Measurements from ENCODE around the gene MSTO1. TPM values are rescaled to one million over a fixed set of nuclear protein-coding genes. Genes with fewer than 3 reads are reported as not detected.
A peak's percentile ranks its signal among the peaks of the same experiment; 100 is the strongest.

Gene MSTO1
- total RNA-seq, 2 experiments from 2014 or later = 65.9 to 69.6 TPM

DNA sequence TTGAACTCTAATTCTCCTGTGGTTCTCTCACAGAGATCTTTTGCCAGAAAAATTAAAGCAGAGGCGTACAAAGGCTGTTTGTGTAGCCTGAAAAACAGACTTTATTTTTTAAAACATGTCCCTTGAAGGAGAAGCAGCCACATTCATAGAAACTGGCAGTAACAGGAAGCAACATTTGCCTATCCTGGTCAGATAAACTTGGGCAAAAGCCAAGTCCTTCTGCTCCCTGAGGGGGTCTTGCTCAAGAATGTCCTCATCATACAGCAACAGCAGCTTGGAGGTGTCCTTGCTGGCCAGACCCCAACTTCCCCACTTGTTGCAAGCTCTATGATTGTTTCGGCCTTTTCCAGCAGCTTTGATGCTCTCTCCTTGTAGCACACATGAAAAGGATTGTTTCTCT is 36.3 kb downstream of the MSTO1 start:
- H3K4me1 Mint-ChIP-seq (ENCODE audit: low read depth) = no peaks in the 10 kb centered on the region
- H3K9me3 Mint-ChIP-seq = peaks cover 3% of the 10 kb centered on the region
- ChIA-PET CTCF (no interaction called here), POLR2A (no interaction called here)
- H3K36me3 ChIP-seq (ENCODE audit: insufficient read depth, low read length) = no peaks in the 10 kb centered on the region
- no peaks in the 10 kb centered on the region for H3K4me1 ChIP-seq (ENCODE audit: insufficient read depth, low read length)
- H3K9me3 ChIP-seq (ENCODE audit: control insufficient read depth in 1 of 2, insufficient read depth in 1 of 2, low read length in 2 of 2) = peaks cover 0 to 9% of the 10 kb centered on the region in 2 experiments
- H3K27me3 Mint-ChIP-seq = peaks cover 5% of the 10 kb centered on the region
- H3K27ac ChIP-seq (ENCODE audit: low read depth in 1 of 2, low read length in 2 of 2) = no peak overlapping the region
- intact Hi-C loops (cut with DNase I, micrococcal nuclease) = no loop called here
- TF ChIP-seq, protein P1, sequence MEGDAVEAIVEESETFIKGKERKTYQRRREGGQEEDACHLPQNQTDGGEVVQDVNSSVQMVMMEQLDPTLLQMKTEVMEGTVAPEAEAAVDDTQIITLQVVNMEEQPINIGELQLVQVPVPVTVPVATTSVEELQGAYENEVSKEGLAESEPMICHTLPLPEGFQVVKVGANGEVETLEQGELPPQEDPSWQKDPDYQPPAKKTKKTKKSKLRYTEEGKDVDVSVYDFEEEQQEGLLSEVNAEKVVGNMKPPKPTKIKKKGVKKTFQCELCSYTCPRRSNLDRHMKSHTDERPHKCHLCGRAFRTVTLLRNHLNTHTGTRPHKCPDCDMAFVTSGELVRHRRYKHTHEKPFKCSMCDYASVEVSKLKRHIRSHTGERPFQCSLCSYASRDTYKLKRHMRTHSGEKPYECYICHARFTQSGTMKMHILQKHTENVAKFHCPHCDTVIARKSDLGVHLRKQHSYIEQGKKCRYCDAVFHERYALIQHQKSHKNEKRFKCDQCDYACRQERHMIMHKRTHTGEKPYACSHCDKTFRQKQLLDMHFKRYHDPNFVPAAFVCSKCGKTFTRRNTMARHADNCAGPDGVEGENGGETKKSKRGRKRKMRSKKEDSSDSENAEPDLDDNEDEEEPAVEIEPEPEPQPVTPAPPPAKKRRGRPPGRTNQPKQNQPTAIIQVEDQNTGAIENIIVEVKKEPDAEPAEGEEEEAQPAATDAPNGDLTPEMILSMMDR (IDR thresholded peaks at IDR 0.05) = no peak
- no peaks in the 10 kb centered on the region for H3K36me3 Mint-ChIP-seq (ENCODE audit: low read depth)
- no peak for DNase-seq
- peaks cover 0 to 4% of the 10 kb centered on the region in 2 experiments for H3K27me3 ChIP-seq (ENCODE audit: control insufficient read depth in 1 of 2, insufficient read depth in 2 of 2, low read length in 2 of 2)
- H3K27ac Mint-ChIP-seq = no peak overlapping the region
- no peak for ATAC-seq (ENCODE audit: poor library complexity)
- no peak overlapping the region for H3K4me3 ChIP-seq (ENCODE audit: low read length)
- H3K4me3 Mint-ChIP-seq = no peak overlapping the region

DNA sequence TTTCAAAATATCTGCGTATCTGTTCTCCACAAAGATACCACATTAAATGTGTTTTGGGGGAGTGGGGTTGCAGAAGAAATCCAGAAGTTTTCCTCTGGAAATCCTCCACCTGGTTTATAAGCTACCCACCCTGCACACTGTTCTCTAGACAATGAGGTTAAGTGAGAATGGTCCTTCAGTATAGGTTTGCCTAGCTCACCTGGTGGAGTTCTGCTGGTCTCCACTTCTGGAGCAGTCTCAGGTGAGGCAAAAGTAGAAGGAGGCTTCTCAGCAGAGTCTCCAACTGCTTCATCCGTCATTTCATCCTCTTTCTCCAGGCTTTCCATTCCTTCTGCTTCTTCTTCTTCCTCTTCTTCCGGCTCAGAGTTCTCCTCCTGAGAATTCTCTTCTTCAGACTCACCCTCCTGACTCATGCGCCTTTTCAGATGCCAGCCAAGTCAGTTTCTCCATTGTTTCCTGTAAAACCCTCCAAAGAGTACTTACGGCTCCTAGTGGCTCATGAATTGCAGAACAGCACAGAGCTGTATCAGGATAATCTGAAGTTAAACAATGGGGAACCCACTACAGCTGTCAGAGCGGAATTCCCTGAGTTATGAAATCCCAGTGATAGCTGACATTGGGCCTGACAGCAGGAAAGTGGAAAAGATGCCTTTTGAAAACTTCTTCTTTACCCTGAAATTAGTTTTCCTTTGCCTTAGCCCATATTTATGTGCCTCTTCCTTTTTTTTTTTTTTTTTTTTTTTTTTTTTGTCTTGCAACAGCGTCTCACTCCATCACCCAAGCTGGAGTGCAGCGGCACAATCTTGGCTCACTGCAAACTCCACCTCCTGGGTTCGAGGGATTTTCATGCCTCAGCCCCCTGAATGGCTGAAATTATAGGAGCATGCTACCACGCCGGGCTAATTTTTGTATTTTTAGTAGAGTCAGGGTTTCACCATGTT is 38.5 kb downstream of the MSTO1 start:
- H3K4me3 Mint-ChIP-seq = no peak overlapping the region
- DNase-seq (peak in 2 of 14 experiments; percentile 65 to 69), ATAC-seq (ENCODE audit: poor library complexity) (no peak)
- peaks cover 5% of the 10 kb centered on the region for H3K27me3 Mint-ChIP-seq
- CTCF ChIA-PET = no interaction called here
- H3K27me3 ChIP-seq (ENCODE audit: control insufficient read depth in 1 of 2, insufficient read depth in 2 of 2, low read length in 2 of 2) = no peaks in the 10 kb centered on the region
- H3K4me1 ChIP-seq (ENCODE audit: insufficient read depth, low read length) = no peaks in the 10 kb centered on the region
- H3K9me3 Mint-ChIP-seq = no peaks in the 10 kb centered on the region
- POLR2A ChIA-PET = no interaction called here
- no peaks in the 10 kb centered on the region for H3K36me3 ChIP-seq (ENCODE audit: insufficient read depth, low read length)
- H3K9me3 ChIP-seq (ENCODE audit: control insufficient read depth in 1 of 2, insufficient read depth in 1 of 2, low read length in 2 of 2) = peaks cover 0 to 4% of the 10 kb centered on the region in 2 experiments
- no peak overlapping the region for H3K27ac ChIP-seq (ENCODE audit: low read depth in 1 of 2, low read length in 2 of 2)
- no peaks in the 10 kb centered on the region for H3K4me1 Mint-ChIP-seq (ENCODE audit: low read depth)
- TF ChIP-seq, protein P1 (IDR thresholded peaks at IDR 0.05) = no peak
- H3K27ac Mint-ChIP-seq = no peak overlapping the region
- intact Hi-C loops (cut with DNase I, micrococcal nuclease) = no loop called here
- H3K36me3 Mint-ChIP-seq (ENCODE audit: low read depth) = no peaks in the 10 kb centered on the region
- H3K4me3 ChIP-seq (ENCODE audit: low read length) = no peak overlapping the region

DNA sequence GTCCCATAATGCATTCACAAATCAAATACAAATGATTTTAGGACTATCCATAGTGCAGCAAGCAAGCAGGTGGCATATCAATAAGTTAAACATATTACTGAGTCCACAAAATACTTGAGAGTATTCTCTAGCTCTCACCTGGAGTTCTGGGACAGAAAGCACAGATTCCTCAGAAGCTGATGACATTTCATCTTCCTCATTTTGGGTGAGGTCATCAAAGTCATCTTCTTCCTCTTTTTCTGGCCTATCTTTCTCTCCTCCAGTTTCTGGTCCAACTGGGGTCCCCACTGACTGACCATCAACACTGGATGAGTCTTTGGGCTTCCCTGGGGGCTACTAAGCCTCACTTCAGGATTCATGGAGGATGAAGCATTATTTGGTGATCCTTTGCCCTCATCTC is 39.7 kb downstream of the MSTO1 start:
- intact Hi-C loops (cut with DNase I, micrococcal nuclease) = no loop called here
- Mint-ChIP-seq H3K4me1 (ENCODE audit: low read depth) (no peaks in the 10 kb centered on the region), H3K27ac (no peak overlapping the region), H3K4me3 (no peak overlapping the region), H3K27me3 (peaks cover 5% of the 10 kb centered on the region), H3K36me3 (ENCODE audit: low read depth) (no peaks in the 10 kb centered on the region), H3K9me3 (no peaks in the 10 kb centered on the region)
- Histone ChIP-seq H3K27ac (ENCODE audit: low read depth in 1 of 2, low read length in 2 of 2) (no peak overlapping the region), H3K36me3 (ENCODE audit: insufficient read depth, low read length) (no peaks in the 10 kb centered on the region), H3K27me3 (ENCODE audit: control insufficient read depth in 1 of 2, insufficient read depth in 2 of 2, low read length in 2 of 2) (no peaks in the 10 kb centered on the region), H3K4me1 (ENCODE audit: insufficient read depth, low read length) (no peaks in the 10 kb centered on the region), H3K9me3 (ENCODE audit: control insufficient read depth in 1 of 2, insufficient read depth in 1 of 2, low read length in 2 of 2) (no peaks in the 10 kb centered on the region), H3K4me3 (ENCODE audit: low read length) (no peak overlapping the region)
- POLR2A ChIA-PET = no interaction called here
- TF ChIP-seq, protein P1 (IDR thresholded peaks at IDR 0.05) = no peak
- DNase-seq (peak in 2 of 14 experiments; percentile 23 to 43), ATAC-seq (ENCODE audit: poor library complexity) (no peak)
- CTCF ChIA-PET = no interaction called here
